ENCODE data around the gene DOCK2.

- TF ChIP-seq, protein P1, sequence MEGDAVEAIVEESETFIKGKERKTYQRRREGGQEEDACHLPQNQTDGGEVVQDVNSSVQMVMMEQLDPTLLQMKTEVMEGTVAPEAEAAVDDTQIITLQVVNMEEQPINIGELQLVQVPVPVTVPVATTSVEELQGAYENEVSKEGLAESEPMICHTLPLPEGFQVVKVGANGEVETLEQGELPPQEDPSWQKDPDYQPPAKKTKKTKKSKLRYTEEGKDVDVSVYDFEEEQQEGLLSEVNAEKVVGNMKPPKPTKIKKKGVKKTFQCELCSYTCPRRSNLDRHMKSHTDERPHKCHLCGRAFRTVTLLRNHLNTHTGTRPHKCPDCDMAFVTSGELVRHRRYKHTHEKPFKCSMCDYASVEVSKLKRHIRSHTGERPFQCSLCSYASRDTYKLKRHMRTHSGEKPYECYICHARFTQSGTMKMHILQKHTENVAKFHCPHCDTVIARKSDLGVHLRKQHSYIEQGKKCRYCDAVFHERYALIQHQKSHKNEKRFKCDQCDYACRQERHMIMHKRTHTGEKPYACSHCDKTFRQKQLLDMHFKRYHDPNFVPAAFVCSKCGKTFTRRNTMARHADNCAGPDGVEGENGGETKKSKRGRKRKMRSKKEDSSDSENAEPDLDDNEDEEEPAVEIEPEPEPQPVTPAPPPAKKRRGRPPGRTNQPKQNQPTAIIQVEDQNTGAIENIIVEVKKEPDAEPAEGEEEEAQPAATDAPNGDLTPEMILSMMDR (IDR thresholded peaks at IDR 0.05), result no peak
- TF ChIP-seq POLR2A (IDR thresholded peaks at IDR 0.05), result no peak
These were observed 455.5 kb downstream of the DOCK2 start for GRCh38 chr5:170092455-170093101.

Data from lower leg skin (tissue), 3 donors.